Stimulated activated CD8-positive, alpha-beta memory T cell treated with anti-CD3 and anti-CD28 coated beads, Interleukin-2, amount 100 ng/mL, for 1 hour (primary cell): ENCODE results near the gene AKT1.
"Not testable (repeated sequence)": the region's sequence is repeated elsewhere in the genome, so short reads cannot be mapped to it uniquely, and the experiment has no call there.

Experiments
- DNase-seq, 2 donors: peaks; one replicate each; pipeline ENCODE4 v3.0.0-alpha.2; 2020; ENCODE audit warnings: low read depth in 2 of 2

Gene AKT1

GRCh38 chr14:104739026-104739425, 56.5 kb downstream of the AKT1 start:
- no peak for DNase-seq

- no peak for DNase-seq
These were observed 57.1 kb downstream of the AKT1 start for GRCh38 chr14:104738375-104739019.

DNA sequence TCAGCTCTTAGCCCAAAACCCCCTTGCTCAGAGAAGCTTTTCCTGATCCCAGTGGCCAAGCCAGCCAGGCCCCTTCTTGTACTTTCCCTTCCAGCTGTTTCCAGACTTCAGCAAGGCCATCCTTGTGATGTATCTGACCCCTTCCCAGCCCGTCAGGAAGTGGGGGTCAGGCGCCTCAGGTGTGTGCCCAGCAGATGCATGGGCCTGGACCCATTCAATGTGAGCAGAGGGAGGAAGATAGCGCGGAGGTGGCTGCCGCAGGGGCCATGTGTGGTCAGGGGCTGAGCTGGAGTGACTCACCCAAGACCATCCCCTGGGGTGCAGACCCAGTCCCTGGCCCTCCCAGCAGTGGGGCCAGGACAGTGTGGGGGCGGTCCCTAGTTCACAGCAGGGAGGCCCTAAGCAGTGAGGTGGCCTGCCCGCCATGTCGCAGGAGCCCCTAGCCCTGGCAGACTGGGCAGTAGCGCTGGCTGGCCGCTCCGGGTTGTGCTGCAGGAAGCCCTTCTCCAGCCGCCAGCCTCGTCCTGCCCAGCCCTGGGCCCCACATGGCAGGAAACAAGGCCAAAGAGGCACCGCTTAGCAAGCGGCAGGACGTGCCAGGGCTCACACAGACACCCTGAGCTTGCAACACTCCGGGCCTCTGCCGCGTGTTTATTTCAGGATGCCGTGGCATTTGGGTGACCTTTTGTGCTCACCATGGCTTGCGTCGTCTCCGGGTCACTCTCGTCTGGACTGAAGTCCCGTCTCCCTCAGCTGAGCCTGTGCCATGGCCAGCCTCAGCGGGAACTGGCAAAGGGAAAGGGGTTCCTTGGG, 59.5 kb downstream of the AKT1 start:
- DNase-seq, result no peak

DNA sequence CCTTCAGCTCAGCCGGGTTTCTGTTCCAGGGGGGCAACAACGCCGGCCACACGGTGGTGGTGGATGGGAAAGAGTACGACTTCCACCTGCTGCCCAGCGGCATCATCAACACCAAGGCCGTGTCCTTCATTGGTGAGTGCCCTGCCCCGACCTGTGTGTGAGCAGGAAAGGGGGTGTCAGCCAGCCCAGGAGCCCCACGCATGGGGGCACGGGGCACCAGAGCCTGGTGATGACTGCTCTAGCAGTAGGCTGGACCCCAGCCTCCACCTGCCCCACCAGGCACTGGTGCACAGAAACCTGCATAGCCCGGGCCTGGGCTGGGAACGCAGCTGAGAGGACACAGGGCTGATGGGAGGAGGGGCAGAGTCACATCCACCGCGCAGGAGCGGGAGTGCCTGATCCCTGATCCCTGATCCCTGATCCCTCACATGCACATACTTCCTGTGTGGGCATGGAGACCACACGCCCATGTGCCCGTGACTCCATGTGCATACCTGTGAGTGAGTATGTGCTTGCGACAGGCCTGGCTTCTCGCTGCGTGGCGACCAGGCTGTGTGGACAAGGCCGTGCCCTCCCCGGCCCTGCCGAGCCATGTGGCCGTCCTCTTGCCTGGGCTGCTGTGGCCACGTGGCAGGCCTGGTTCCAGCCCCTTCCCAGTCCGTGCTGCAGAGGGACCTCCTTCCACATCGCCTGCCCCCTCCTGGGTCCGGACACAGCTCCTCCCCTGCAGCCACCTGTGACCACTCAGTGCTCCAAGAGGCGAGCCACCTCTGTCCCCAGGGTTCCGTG, 60.4 kb downstream of the AKT1 start:
- no peak for DNase-seq

- no peak for DNase-seq
These were observed 61.0 kb downstream of the AKT1 start for GRCh38 chr14:104734601-104734990.

GRCh38 chr14:104734051-104734587, 61.4 kb downstream of the AKT1 start:
- DNase-seq, result no peak

GRCh38 chr14:104732931-104733681, 62.4 kb downstream of the AKT1 start:
- DNase-seq, result no peak

DNA sequence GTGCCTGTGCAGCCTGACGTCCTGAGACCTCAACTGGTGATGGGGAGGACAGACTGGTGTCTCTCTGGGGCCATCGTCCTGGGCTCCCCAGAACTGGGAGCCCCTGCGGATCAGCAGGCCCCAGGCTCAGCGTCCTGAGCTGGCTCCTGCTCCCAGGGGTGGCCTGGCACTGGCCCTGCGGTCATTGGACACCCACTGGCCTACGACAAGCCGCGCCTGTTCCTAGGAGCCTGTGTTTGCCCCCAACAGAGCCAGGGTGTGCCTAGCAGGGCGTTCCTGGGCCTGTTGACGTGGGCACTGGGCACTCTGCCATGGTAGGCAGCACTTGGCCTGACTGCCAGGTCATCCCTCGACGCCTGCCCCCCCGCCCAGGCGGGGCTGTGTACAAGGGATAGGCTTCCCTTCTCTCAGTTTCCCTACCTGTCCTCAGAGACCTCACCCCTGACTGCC, 63.2 kb downstream of the AKT1 start:
- DNase-seq, result no peak

DNA sequence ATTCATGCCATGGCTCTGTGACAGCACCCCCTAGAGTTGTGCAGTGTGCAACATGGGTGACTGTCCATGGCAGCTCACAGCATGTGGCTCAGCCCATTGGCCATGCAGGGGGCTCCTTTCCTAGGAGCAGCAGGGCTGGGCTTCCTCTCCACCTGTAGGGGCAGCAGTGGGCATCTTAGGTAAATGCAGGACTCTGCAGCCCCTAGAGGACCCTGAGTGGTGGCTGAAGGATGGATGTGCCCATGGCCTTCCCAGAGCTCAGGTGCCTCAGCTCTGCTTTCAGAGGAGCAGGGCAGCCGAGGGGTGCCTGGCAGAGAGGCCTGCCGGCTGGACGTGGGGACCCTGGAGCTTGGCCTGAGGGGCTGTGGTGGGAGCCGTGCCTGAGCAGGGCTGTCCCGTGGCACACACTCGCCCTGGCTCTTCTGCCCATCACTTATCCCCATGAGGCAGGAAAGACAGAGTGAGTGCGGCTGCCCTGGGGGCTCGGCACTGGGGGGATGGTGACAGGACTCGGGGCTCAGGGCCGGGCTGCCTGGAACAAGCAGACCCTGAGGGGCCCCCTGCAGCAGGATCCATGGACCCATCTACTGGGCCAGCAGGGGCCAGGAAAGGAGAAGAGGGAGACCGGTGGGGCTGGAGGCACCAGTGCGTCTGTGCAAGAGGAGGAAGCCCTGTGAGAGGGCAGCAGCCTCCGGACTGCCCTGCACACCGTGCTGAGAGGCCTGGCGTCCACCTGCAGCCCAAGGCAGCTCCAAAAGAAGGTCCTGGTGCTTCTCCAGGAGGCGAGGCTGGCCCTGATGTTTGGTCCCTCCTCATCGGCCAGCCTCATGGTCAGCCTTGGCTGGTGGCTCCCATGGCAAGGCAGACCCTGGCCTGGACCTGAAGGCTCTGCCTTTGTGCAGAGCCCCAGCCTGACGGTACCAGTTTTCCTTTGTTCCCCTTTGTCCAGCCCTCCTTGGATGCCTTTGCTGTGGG, 63.9 kb downstream of the AKT1 start:
- DNase-seq, result no peak

GRCh38 chr14:104730487-104730886, 65.1 kb downstream of the AKT1 start:
- no peak for DNase-seq

- no peak for DNase-seq
These were observed 65.7 kb downstream of the AKT1 start for GRCh38 chr14:104729835-104730181.

- DNase-seq, result not testable (repeated sequence)
These were observed 66.2 kb downstream of the AKT1 start for GRCh38 chr14:104729176-104729834.

GRCh38 chr14:104728631-104729030, 66.9 kb downstream of the AKT1 start:
- no peak for DNase-seq

DNA sequence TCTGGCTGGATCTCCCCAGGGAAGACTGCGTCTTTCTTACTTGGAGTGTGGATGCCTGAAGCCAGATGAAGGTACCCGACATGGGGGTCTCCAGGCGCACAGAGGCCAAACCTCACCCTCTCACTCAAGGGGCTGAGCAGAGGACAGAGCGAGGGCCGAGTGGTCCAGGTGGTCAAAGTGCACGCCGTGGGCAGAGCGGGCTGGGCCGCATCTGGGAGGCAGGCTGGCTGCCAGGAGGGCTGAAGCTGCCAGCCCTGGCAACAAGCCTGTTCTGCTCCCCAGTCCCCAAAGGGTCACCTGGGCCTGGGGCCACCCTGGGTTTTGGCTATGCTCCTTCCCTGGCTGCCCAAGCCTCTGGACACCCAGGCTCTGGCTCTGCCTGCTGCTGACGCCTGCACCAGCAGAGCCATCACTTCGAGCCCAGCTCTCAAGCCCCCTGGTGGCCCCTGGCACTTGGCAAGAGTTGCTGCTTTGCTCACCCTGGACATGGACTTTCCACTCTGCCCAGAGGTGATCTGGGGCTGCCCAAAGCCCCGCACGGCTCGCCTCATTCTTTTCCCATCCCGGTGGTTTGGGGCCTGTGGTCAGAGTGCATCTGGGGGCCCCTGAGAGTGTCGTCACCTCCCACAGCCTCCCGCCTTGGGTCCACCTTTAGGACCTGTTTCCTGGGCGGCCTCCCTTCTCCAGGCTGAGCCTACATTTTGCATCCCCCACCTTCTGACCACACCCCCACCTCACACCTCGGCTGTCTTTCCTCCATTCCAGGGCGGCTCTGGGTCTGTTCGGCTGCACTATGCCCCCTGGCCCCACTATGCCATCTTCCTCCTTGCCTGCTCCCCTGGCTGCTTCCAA, 68.7 kb downstream of the AKT1 start:
- DNase-seq, result no peak

DNA sequence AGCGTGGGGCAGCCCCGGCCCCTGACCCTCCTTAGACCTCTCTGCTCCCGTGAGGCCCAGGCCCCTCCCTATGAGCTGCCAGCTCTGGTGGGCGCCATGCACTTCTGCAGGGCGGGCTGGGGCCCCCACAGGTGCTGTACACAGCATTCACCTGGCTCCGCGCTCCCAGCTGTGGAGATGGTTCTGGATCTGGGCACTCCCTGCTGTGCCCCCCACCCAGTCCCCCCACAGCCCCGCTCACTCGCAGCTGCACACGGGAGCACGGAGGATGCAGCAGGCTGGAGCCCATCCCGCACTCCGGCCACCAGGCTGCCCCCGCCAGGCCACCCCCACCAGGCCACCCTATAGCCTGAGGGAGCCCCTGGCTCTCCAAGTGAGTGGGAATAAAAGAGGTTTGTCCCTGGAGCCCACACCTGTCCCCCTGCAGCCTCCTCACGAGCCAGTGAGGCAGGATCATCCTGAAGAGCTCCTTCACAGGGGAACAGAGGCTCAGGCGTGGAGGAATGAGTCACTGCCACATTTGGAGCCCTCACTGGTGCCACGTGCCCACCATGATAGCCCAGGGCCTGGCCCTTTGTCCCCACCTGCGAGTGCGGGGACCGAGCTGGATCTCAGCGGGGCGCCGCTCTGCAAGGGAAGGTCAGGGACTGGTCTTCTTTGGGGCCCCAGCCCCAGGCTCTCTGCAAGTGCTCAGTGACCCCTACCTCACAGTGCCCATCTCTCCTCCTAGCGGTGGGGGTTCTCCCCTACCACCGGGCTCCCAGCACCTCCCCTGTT, 69.6 kb downstream of the AKT1 start:
- DNase-seq, result no peak

DNA sequence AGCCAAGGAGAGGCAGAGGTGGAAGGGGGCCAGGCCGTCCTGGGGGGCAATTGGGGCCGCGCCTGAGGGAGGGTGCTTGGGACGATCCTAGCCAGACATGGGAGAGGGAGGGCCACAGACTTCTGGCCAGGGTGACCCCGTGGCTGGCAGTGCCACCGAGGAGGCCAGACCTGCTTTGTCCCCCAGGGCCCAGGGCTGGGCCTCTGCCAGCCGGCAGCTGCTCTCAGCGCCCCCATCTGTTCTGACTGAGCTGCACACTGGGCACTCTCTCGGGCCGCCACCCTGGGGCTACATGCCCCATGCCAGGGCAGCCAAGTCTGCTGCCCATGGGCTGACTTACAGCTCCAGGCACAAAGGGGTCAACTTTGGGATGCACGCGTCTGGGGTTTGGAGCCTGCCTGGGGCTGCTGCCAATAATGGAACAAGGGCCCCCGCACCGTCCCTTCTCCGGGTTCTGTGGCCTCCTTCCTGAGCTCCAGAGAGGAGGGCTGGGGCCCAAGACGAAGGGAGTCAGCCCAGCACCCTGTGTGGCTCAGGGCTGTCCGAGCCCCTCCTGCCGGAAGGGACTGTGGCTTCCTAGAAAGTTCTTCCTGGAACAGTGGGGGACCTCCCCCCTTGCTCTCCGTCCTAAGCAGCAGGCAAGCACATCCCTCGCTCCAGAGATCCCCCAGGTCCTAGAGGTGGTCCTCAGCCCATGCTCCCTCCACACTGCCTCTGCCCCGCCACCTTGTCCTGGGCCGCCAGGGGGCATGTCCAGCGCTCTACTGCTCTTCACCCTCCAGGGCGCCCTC, 70.4 kb downstream of the AKT1 start:
- no peak for DNase-seq

GRCh38 chr14:104724407-104724980, 71.1 kb downstream of the AKT1 start:
- DNase-seq, result no peak
